ENCODE measurements around the gene TMPRSS2.

The TMPRSS2 gene

GRCh38 chr21:41460578-41461527 lies 47.1 kb downstream of the TMPRSS2 start:
- peaks cover 25% of the 10 kb centered on the region for H3K36me3 ChIP-seq (ENCODE audit: control insufficient read depth, insufficient read depth, low read length)
- H3K4me3 ChIP-seq (replicated peaks; ENCODE audit: low read depth, low read length) = no peak overlapping the region
- peak; percentile 35 for DNase-seq (ENCODE audit: extremely low read depth, insufficient read length)
- TF ChIP-seq, protein P1, sequence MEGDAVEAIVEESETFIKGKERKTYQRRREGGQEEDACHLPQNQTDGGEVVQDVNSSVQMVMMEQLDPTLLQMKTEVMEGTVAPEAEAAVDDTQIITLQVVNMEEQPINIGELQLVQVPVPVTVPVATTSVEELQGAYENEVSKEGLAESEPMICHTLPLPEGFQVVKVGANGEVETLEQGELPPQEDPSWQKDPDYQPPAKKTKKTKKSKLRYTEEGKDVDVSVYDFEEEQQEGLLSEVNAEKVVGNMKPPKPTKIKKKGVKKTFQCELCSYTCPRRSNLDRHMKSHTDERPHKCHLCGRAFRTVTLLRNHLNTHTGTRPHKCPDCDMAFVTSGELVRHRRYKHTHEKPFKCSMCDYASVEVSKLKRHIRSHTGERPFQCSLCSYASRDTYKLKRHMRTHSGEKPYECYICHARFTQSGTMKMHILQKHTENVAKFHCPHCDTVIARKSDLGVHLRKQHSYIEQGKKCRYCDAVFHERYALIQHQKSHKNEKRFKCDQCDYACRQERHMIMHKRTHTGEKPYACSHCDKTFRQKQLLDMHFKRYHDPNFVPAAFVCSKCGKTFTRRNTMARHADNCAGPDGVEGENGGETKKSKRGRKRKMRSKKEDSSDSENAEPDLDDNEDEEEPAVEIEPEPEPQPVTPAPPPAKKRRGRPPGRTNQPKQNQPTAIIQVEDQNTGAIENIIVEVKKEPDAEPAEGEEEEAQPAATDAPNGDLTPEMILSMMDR (IDR thresholded peaks at IDR 0.05; ENCODE audit: insufficient read depth, low read length, poor library complexity, severe bottlenecking) = peak; percentile 89
- no peaks in the 10 kb centered on the region for H3K27me3 ChIP-seq (replicated peaks; ENCODE audit: control insufficient read depth, insufficient read depth, low read length)

- DNase-seq (ENCODE audit: extremely low read depth, insufficient read length) = no peak
- Histone ChIP-seq H3K4me3 (replicated peaks; ENCODE audit: low read depth, low read length) (no peak overlapping the region), H3K27me3 (replicated peaks; ENCODE audit: control insufficient read depth, insufficient read depth, low read length) (no peaks in the 10 kb centered on the region), H3K36me3 (ENCODE audit: control insufficient read depth, insufficient read depth, low read length) (peaks cover 30% of the 10 kb centered on the region)
- TF ChIP-seq, protein P1 (IDR thresholded peaks at IDR 0.05; ENCODE audit: insufficient read depth, low read length, poor library complexity, severe bottlenecking) = no peak
Observed at GRCh38 chr21:41459884-41460534, 47.9 kb downstream of the TMPRSS2 start.

- no peak for DNase-seq (ENCODE audit: extremely low read depth, insufficient read length)
- Histone ChIP-seq H3K27me3 (replicated peaks; ENCODE audit: control insufficient read depth, insufficient read depth, low read length) (no peaks in the 10 kb centered on the region), H3K36me3 (ENCODE audit: control insufficient read depth, insufficient read depth, low read length) (peaks cover 40% of the 10 kb centered on the region), H3K4me3 (replicated peaks; ENCODE audit: low read depth, low read length) (no peak overlapping the region)
- TF ChIP-seq, protein P1 (IDR thresholded peaks at IDR 0.05; ENCODE audit: insufficient read depth, low read length, poor library complexity, severe bottlenecking) = no peak
Observed at GRCh38 chr21:41458559-41458958, 49.4 kb downstream of the TMPRSS2 start.

- DNase-seq (ENCODE audit: extremely low read depth, insufficient read length) = no peak
- TF ChIP-seq, protein P1 (IDR thresholded peaks at IDR 0.05; ENCODE audit: insufficient read depth, low read length, poor library complexity, severe bottlenecking) = no peak
- H3K27me3 ChIP-seq (replicated peaks; ENCODE audit: control insufficient read depth, insufficient read depth, low read length) = no peaks in the 10 kb centered on the region
- H3K36me3 ChIP-seq (ENCODE audit: control insufficient read depth, insufficient read depth, low read length) = peaks cover 45% of the 10 kb centered on the region
- no peak overlapping the region for H3K4me3 ChIP-seq (replicated peaks; ENCODE audit: low read depth, low read length)
Observed at GRCh38 chr21:41458121-41458520, 49.8 kb downstream of the TMPRSS2 start.

DNA sequence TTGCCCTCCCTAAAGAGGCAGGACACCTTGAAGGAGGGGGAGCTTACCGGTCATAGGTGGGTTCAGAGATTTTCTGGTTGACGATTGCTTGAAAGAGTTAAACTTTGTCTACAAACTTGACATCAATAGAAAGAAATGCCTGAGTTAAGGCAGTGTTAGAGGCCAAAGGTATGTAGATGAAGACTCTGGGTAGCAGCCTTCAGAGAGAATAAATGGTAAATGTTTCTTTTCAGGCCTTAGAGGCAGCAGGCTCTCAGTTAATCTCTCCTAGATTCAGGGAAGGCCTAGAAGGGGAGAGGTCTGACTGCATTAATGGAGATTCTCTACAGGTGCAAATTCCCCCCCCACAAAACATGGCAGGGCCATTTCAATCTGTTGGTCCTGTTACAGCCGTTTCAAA lies 54.2 kb downstream of the TMPRSS2 start:
- TF ChIP-seq, protein P1 (IDR thresholded peaks at IDR 0.05; ENCODE audit: insufficient read depth, low read length, poor library complexity, severe bottlenecking) = no peak
- Histone ChIP-seq H3K27me3 (replicated peaks; ENCODE audit: control insufficient read depth, insufficient read depth, low read length) (no peaks in the 10 kb centered on the region), H3K4me3 (replicated peaks; ENCODE audit: low read depth, low read length) (no peak overlapping the region), H3K36me3 (ENCODE audit: control insufficient read depth, insufficient read depth, low read length) (peaks cover 62% of the 10 kb centered on the region)
- DNase-seq (ENCODE audit: extremely low read depth, insufficient read length) = no peak

All from GM06990 (cell line).